HepG2 (cell line): ENCODE results near the gene MC2R. TPM values are rescaled to one million over a fixed set of nuclear protein-coding genes. Genes with fewer than 3 reads are reported as not detected.

Source experiments
- ATAC-seq: fragments of 200-7000 bp; cut with Tn5 transposase; 3 replicates; pipeline ENCODE4 v1.9.1; 2020; ENCODE audit warnings: mild to moderate bottlenecking, moderate library complexity
- BruUV-seq: library from RNA; stranded (reverse); fragments of 400-500 nt; replicated peaks from 2 replicates; lab custom pipeline; 2021; lab: Mats Ljungman, UMichigan
- CTCF ChIA-PET: fragments of 300-600 bp; formaldehyde crosslinking; extraction: SDS; loops from one replicate; lab custom pipeline; 2021; ENCODE audit warnings: low total read pairs, inconsistent platforms, low intra/inter-chr PET ratio; lab: Yijun Ruan, JAX
- POLR2A ChIA-PET: fragments of 350-600 bp; sonication (Branson Sonifier 250); formaldehyde crosslinking; loops from one replicate; lab custom pipeline; 2020; ENCODE audit warnings: antibody characterized with exemption, inconsistent platforms; lab: Yijun Ruan, JAX
- DNase-seq: peaks from one replicate; pipeline ENCODE4 v3.0.0-alpha.2; 2015; ENCODE audit warnings: low spot score
- FAIRE-seq: peaks from 3 replicates; lab custom pipeline; 2011; peaks lifted over from hg19 to GRCh38; lab: Jason Lieb, UNC
- H2AFZ ChIP-seq: one replicate; pipeline ENCODE4 v1.6.1; 2011; ENCODE audit warnings: low read length, inconsistent platforms
- H3K27ac ChIP-seq: fragments of 300-600 bp; 3 replicates; pipeline ENCODE4 v1.8.0; 2011; ENCODE audit warnings: mixed run types, mild to moderate bottlenecking, mixed read lengths, low read length, inconsistent platforms; ENCODE audit not compliant: insufficient read depth; ENCODE audit errors: extremely low read length
- H3K27me3 ChIP-seq, 2 experiments: fragments of 200-600 bp in 1 of 2; 2 replicates in 1 of 2; 3 replicates in 1 of 2; pipeline versions ENCODE4 v1.6.0 to v1.8.0; 2011; ENCODE audit warnings: low read length in 2 of 2, mild to moderate bottlenecking in 2 of 2, moderate library complexity in 2 of 2, inconsistent platforms in 1 of 2; ENCODE audit not compliant: insufficient read depth in 2 of 2, control insufficient read depth in 1 of 2
- H3K36me3 ChIP-seq, 2 experiments: fragments of 200-600 bp in 1 of 2; replicated peaks in 1 of 2; 2 replicates in 1 of 2; 3 replicates in 1 of 2; pipeline versions ENCODE4 v1.5.1 to v1.8.0; 2011; ENCODE audit warnings: low read length in 2 of 2, inconsistent platforms in 1 of 2; ENCODE audit not compliant: insufficient read depth in 2 of 2, control insufficient read depth in 1 of 2
- H3K4me1 ChIP-seq: 2 replicates; pipeline ENCODE4 v1.5.1; 2012; ENCODE audit warnings: low read length, inconsistent platforms; ENCODE audit not compliant: insufficient read depth
- H3K4me2 ChIP-seq: 2 replicates; pipeline ENCODE4 v1.6.0; 2011; ENCODE audit warnings: low read depth, low read length, inconsistent platforms
- H3K4me3 ChIP-seq, 3 experiments: fragments of 200-600 bp in 1 of 3; sonication (generic), shearing (Covaris generic) in 1 of 3; replicated peaks in 1 of 3; 2 replicates each; pipeline ENCODE4 v1.5.1; 2011 to 2016; ENCODE audit warnings: low read length in 3 of 3, inconsistent platforms in 2 of 3, low read depth in 2 of 3, mild to moderate bottlenecking in 2 of 3, control low read depth in 1 of 3, mixed read lengths in 1 of 3; ENCODE audit not compliant: insufficient read depth in 1 of 3
- H3K79me2 ChIP-seq: one replicate; pipeline ENCODE4 v1.6.1; 2011; ENCODE audit warnings: low read length, inconsistent platforms; ENCODE audit not compliant: insufficient read depth
- H3K9ac ChIP-seq: 2 replicates; pipeline ENCODE4 v1.6.0; 2011; ENCODE audit warnings: mild to moderate bottlenecking, low read depth, low read length, inconsistent platforms; ENCODE audit not compliant: insufficient read depth
- H3K9me3 ChIP-seq: 2 replicates; pipeline ENCODE4 v1.5.1; 2012; ENCODE audit warnings: mild to moderate bottlenecking, low read length
- H4K20me1 ChIP-seq: 2 replicates; pipeline ENCODE4 v1.6.0; 2011; ENCODE audit warnings: inconsistent platforms, mild to moderate bottlenecking, low read length, moderate library complexity; ENCODE audit not compliant: insufficient read depth
- BCL3 ChIP-seq: sonication (generic); formaldehyde crosslinking; IDR thresholded peaks from 2 replicates; pipeline ENCODE4 v1.5.1; 2020; ENCODE audit warnings: mild to moderate bottlenecking, missing genetic modification reagents, moderate library complexity
- BCLAF1 ChIP-seq: fragments of 450-650 bp; IDR thresholded peaks from 2 replicates; pipeline ENCODE4 v1.6.1; 2017; ENCODE audit warnings: mild to moderate bottlenecking
- GPN1 ChIP-seq: sonication (generic); formaldehyde crosslinking; IDR thresholded peaks from 2 replicates; pipeline ENCODE4 v1.5.1; 2020; ENCODE audit warnings: missing genetic modification reagents, borderline replicate concordance
- HOXD1 ChIP-seq: sonication (generic); formaldehyde crosslinking; IDR thresholded peaks from 2 replicates; pipeline ENCODE4 v1.5.0; 2020; ENCODE audit warnings: missing genetic modification reagents
- KLF9 ChIP-seq: IDR thresholded peaks from 2 replicates; pipeline ENCODE4 v1.6.1; 2016; ENCODE audit warnings: low read depth
- ZFP82 ChIP-seq: sonication (generic); formaldehyde crosslinking; IDR thresholded peaks from 2 replicates; pipeline ENCODE4 v1.5.1; 2020; ENCODE audit warnings: mild to moderate bottlenecking, missing genetic modification reagents, borderline replicate concordance
- ZMYM4 ChIP-seq: sonication (generic); formaldehyde crosslinking; IDR thresholded peaks from 2 replicates; pipeline ENCODE4 v1.8.1; 2023; ENCODE audit warnings: mild to moderate bottlenecking, missing genetic modification reagents
- ZNF20 ChIP-seq: sonication (generic); formaldehyde crosslinking; IDR thresholded peaks from 2 replicates; pipeline ENCODE4 v1.4.0; 2020; ENCODE audit warnings: mild to moderate bottlenecking, moderate library complexity, missing genetic modification reagents
- ZNF512 ChIP-seq: sonication (generic); formaldehyde crosslinking; IDR thresholded peaks from 2 replicates; pipeline ENCODE4 v1.4.0; 2020; ENCODE audit warnings: mild to moderate bottlenecking, missing genetic modification reagents
- ZNF570 ChIP-seq: sonication (generic); formaldehyde crosslinking; IDR thresholded peaks from 2 replicates; pipeline ENCODE4 v1.4.0; 2020; ENCODE audit warnings: mild to moderate bottlenecking, missing genetic modification reagents, borderline replicate concordance
- WGBS: methylation state at CpG from one replicate; pipeline ENCODE4 v1.1.6; 2017; ENCODE audit warnings: low lambda C conversion rate; 5-methylcytosine and 5-hydroxymethylcytosine counted together
- in situ Hi-C: cut with HindIII; loops from 2 replicates; pipeline ENCODE4 v1.10.0; 2017; ENCODE audit warnings: low pct_unique_long_range_greater_than_20kb; ENCODE audit not compliant: extremely low pct_ligation_motif_present
- intact Hi-C: fragments of 100-400 bp; cut with micrococcal nuclease; formaldehyde crosslinking; loops from one replicate; pipeline ENCODE4 v1.10.0; 2022; ENCODE audit not compliant: unreplicated experiment
- polyA plus RNA-seq, 8 experiments: library from polyadenylated mRNA; depleted of rRNA in 3 of 8; stranded (reverse) in 7 of 8; unstranded in 1 of 8; fragments of >200 nt; fragmentation: Illumina TruSeq in 4 of 8; extraction: Trizol in 4 of 8; gene quantifications; 2 replicates each; pipeline versions ENCODE4 v1.2.1 to v1.2.3, GENCODE V29; 2011 to 2016; ENCODE audit warnings: low read depth in 4 of 8, missing spikeins in 1 of 8, mixed read lengths in 1 of 8; ENCODE audit not compliant: insufficient read depth in 1 of 8
- total RNA-seq, 5 experiments: library from RNA; depleted of rRNA; stranded (reverse); fragments of >200 nt; fragmentation: Illumina TruSeq; extraction: Trizol; gene quantifications; 2 replicates each; pipeline ENCODE4 v1.2.3, GENCODE V29; 2016; ENCODE audit warnings: low read depth in 1 of 5

Gene MC2R
- total and polyA plus RNA-seq, 2 of the 13 experiments (the other 11 are each of a cell fraction or from before 2014, with no cell fraction given) = not detected

GRCh38 chr18:13872373-13872772 is 43.0 kb downstream of the MC2R start:
- no peak overlapping the region for H2AFZ ChIP-seq
- FAIRE-seq (no peak), ATAC-seq (no peak), DNase-seq (no peak)
- intact Hi-C loops = no loop called here
- POLR2A ChIA-PET = no interaction called here
- in situ Hi-C loops = no loop called here
- no peaks in the 10 kb centered on the region for H4K20me1 ChIP-seq
- TF ChIP-seq KLF9 (CRISPR knock-in tag) = no peak
- no peak for TF ChIP-seq GPN1
- no peak for TF ChIP-seq ZMYM4
- no peak for TF ChIP-seq ZNF20 (CRISPR knock-in tag)
- TF ChIP-seq BCLAF1 = no peak
- no peak for TF ChIP-seq BCL3 (CRISPR knock-in tag)
- TF ChIP-seq ZFP82 (CRISPR knock-in tag) = no peak
- no peak for TF ChIP-seq HOXD1 (CRISPR knock-in tag)
- TF ChIP-seq ZNF512 (CRISPR knock-in tag) = no peak
- no peak for TF ChIP-seq ZNF570
- no TSS peak for BruUV-seq
- 40% methylated on average over 14 of the region's 14 CpGs for WGBS
- no peaks in the 10 kb centered on the region for H3K9me3 ChIP-seq
- CTCF ChIA-PET = no interaction called here
- H3K27me3 ChIP-seq = peaks cover 2 to 54% of the 10 kb centered on the region in 2 experiments; a peak in 4 of 5 replicates
- H3K36me3 ChIP-seq = no peaks in the 10 kb centered on the region
- H3K4me1 ChIP-seq = no peaks in the 10 kb centered on the region
- H3K4me2 ChIP-seq = no peak overlapping the region
- H3K9ac ChIP-seq = no peak overlapping the region
- H3K27ac ChIP-seq = no peak overlapping the region
- no peaks in the 10 kb centered on the region for H3K79me2 ChIP-seq
- H3K4me3 ChIP-seq = no peak overlapping the region
